ENCODE data around the gene UNC5B.

UNC5B gene

GRCh38 chr10:71274901-71275796 is 62.8 kb downstream of the UNC5B start:
- DNase-seq (ENCODE audit: low read depth) = no peak

DNA sequence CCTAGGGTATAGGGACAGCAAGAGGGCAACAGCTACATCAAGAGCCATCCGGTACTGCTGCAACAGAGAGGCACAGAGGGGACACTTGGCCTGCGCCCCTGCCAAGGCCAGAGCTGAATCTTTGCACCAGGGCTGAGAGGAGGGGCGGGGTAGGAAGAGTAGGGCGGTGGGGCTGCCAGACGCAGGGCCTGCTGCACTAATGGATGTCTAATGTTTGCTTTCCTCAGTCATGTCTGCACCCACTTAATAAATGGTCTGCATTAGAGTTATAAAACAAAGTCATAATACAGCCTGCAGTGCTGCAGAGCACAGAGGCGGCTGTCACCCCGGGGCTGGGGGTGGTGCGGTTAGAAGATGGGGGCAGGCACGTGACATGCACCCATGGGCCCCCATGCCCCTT is 64.5 kb downstream of the UNC5B start:
- DNase-seq (ENCODE audit: low read depth) = no peak
- no peak overlapping the region for H3K4me3 ChIP-seq (ENCODE audit: low read depth, low read length)

More at GRCh38 chr10:71274901-71275796, 62.8 kb downstream of the UNC5B start:
- H3K4me3 ChIP-seq (ENCODE audit: low read depth, low read length) = no peak overlapping the region

GRCh38 chr10:71277914-71278665 is 65.7 kb downstream of the UNC5B start:
- DNase-seq (ENCODE audit: low read depth) = no peak
- H3K4me3 ChIP-seq (ENCODE audit: low read depth, low read length) = no peak overlapping the region

DNA sequence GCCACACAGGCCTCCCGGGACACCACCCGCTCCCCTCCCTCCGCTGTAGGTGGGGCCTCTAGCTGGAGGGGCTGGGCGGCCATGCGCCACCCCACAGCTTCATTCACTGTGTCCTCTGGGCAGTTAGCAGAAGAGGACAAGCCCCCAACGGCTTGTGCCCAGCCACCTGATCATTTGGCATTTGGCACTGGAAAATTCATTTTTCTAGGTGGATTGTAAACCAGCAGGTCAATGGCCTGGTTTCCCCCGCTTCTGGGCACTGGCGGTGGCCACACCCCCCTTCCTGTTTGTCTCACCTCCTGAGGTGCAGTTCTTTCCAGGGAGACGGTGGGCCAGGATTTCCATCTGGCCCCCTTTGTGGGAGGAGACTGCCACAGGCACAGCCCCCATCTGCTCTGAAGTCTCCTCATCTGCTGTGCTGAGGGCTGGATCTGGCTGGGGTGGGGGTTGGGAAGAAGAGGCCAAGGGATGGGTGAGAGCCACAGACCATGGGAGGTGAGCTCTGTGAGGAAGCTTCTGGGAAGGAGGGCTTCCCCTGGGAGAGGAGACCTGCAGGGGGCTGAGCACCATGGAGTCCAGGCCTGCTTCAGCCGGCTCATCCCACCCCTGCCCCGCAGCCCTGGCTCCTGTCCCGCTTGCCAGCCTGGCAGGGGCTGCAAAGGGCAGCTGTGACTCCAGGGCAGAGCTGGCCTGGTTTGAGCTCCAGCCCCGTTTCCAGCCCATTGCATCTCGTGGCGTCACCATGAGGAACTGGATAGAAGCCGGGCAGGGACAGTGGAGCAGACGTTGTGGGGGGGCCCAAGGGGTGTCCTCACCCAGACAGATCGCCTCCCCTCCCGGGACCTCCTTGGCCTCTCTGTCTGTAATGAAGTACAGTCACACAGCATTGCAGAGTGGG is 66.6 kb downstream of the UNC5B start:
- DNase-seq (ENCODE audit: low read depth) = no peak
- H3K4me3 ChIP-seq (ENCODE audit: low read depth, low read length) = no peak overlapping the region

DNA sequence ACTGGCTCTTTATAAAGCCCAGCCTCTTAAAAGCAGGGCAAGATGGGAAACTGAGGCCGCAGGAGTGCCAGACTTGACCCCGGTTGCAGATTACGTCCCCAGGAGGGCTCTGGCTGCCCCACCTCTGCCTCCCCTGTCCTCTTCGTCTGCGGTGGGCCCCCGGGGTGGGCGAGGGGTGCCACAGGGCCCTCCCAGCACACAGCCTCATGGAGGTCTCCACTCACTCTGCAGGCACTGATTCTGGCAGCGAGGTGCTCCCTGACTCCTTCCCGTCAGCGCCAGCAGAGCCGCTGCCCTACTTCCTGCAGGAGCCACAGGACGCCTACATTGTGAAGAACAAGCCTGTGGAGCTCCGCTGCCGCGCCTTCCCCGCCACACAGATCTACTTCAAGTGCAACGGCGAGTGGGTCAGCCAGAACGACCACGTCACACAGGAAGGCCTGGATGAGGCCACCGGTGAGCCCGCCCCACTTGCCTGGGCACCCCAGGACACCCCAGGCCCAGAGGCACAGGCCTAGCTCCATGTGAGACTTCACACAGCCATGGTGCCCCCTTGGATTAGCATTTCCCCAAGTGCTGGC is 67.3 kb downstream of the UNC5B start:
- no peak overlapping the region for H3K4me3 ChIP-seq (ENCODE audit: low read depth, low read length)
- no peak for DNase-seq (ENCODE audit: low read depth)

DNA sequence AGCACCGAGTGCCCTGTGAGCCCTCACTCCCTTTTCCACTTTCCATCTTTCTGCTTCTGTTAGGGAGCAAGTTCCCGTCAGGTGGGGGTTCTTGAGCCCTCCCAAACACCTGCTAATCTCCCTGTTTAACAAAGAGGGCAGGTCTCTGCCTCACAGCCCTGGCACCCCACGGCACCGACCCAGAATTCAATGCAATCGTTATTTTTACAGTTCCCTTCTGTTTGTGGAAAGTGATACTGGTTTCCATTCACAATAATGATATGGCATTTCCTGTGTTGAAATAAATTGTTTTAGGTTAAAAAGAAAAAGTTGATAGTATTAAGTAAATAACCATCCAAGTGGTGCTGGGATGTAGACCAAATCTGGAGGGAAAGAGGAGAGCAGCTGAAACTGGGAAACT is 67.8 kb downstream of the UNC5B start:
- DNase-seq (ENCODE audit: low read depth) = no peak

GRCh38 chr10:71280825-71281224 is 68.5 kb downstream of the UNC5B start:
- DNase-seq (ENCODE audit: low read depth) = no peak
- H3K4me3 ChIP-seq (ENCODE audit: low read depth, low read length) = no peak overlapping the region

More for the DNA sequence above, 67.8 kb downstream of the UNC5B start:
- no peak overlapping the region for H3K4me3 ChIP-seq (ENCODE audit: low read depth, low read length)

DNA sequence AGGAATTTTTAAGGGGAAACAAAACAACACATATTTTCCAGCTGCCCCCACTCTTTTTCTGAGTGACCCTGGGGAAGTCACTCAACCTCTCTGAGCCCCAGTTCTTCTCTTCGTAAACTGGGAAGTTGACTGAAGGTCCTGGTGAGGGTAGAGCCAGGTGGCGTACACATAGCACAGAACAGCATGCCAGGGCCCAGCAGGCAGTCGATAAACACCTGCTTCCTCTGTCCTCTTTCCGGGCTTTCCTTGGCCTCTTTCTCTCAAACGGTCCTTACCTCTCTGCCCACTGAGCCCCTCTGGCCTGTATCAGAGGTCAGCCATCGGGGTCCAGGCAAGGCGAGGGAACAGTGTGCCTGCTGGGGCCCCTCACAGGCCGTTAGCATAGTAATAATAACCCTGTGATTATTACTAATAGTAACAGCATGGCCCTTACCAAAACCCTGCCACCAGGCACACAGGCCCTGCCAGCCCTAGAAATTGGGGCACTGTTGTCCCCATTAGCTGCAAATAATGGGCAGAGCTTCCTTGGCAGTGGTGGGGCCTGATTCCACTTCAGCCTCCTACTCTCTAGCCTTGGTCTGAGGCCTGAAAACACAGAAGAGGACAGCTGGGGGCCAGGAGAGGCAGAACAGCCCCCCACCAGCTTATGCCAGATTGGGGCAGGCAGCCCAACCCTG is 69.4 kb downstream of the UNC5B start:
- no peak overlapping the region for H3K4me3 ChIP-seq (ENCODE audit: low read depth, low read length)
- DNase-seq (ENCODE audit: low read depth) = no peak

DNA sequence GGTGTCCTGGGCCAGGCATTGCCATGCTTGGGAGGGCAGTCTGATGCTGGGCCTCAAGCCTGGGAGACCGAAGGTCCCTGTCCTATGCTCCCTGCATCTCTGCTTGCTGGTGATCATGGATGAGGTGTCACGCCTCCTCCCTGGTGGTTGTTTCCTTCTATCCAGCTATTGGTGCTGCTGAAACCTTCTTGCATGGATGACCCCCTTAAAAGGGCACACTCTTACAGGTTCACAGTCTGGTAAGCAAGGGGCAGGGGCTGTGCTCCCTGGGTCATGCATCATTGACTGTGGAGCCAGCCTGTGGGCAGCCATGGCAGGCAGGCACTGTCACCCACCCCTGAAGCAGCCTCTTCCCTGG is 69.9 kb downstream of the UNC5B start:
- H3K4me3 ChIP-seq (ENCODE audit: low read depth, low read length) = no peak overlapping the region
- no peak for DNase-seq (ENCODE audit: low read depth)

DNA sequence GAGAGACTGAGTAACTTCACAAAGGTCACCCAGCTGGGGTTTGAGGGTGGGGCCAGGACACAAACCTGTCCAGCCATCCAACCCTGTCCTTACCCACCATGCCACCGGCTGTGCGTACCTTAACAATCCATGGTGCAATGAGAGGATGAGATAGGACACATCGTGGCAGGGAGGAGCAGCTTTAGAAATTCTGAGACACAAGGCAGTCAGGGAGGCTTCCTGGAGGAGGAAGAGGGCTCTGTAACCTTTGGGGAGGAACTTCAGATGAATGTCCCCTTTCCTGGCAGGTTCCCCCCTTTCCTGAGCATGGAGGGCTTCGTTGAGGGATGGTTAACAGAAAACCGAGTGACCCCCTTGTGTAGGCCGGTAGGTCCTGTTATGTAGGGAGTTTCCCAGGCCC is 71.0 kb downstream of the UNC5B start:
- H3K4me3 ChIP-seq (ENCODE audit: low read depth, low read length) = no peak overlapping the region
- no peak for DNase-seq (ENCODE audit: low read depth)

DNA sequence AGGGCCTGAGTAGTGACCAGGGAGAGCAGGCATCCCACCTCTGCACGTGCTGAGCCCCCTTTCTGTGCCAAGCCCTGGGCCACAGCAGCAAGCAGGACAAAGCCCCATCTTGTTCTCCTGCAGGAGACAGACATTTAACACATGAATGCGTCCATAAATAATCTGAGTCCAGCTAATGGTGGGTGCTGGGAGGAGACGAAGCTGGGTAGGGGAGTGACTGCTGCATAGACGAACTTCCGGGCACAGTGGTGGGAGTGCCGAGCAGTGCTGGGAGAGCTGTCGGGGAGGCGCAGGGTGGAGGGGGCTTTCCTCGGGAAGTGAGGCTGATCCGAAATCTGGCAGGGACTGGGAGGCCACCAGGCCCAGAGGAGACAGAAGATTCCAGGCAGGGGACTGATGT is 71.5 kb downstream of the UNC5B start:
- no peak overlapping the region for H3K4me3 ChIP-seq (ENCODE audit: low read depth, low read length)
- DNase-seq (ENCODE audit: low read depth) = no peak

- no peak for DNase-seq (ENCODE audit: low read depth)
- no peak overlapping the region for H3K4me3 ChIP-seq (ENCODE audit: low read depth, low read length)
These were observed 72.3 kb downstream of the UNC5B start for GRCh38 chr10:71284544-71285179.

DNA sequence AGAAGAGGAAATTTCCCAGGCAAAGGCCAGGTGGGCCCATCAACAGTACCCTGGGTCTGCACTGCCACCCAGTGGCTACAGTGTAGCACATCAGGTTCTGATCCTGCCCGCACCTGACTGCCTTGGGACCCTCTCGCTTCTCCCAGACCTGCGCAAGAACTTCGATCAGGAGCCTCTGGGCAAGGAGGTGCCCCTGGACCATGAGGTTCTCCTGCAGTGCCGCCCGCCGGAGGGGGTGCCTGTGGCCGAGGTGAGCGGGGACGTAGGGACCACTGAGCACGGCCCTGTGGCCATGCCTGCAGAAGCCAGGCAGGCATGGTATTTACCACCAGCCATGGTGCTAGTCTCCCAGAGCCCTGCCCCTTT is 72.8 kb downstream of the UNC5B start:
- no peak for DNase-seq (ENCODE audit: low read depth)
- H3K4me3 ChIP-seq (ENCODE audit: low read depth, low read length) = no peak overlapping the region

- H3K4me3 ChIP-seq (ENCODE audit: low read depth, low read length) = no peak overlapping the region
- no peak for DNase-seq (ENCODE audit: low read depth)
These were observed 73.6 kb downstream of the UNC5B start for GRCh38 chr10:71285986-71286385.

- DNase-seq (ENCODE audit: low read depth) = no peak
- H3K4me3 ChIP-seq (ENCODE audit: low read depth, low read length) = no peak overlapping the region
These were observed 74.3 kb downstream of the UNC5B start for GRCh38 chr10:71286521-71287294.

GRCh38 chr10:71287456-71287855 is 75.1 kb downstream of the UNC5B start:
- DNase-seq (ENCODE audit: low read depth) = no peak
- H3K4me3 ChIP-seq (ENCODE audit: low read depth, low read length) = no peak overlapping the region

- DNase-seq (ENCODE audit: low read depth) = no peak
- H3K4me3 ChIP-seq (ENCODE audit: low read depth, low read length) = no peak overlapping the region
These were observed 76.1 kb downstream of the UNC5B start for GRCh38 chr10:71288461-71288860.
